K562 (cell line): Measurements from ENCODE around the gene PCBP4. TPM values are rescaled to one million over a fixed set of nuclear protein-coding genes. Genes with fewer than 3 reads are reported as not detected.
A peak's percentile ranks its signal among the peaks of the same experiment; 100 is the strongest.

Experiments used
- COPS2 ChIP-seq: fragments of 450-650 bp; conservative IDR thresholded peaks from 2 replicates; pipeline ENCODE4 v1.6.1; 2016; ENCODE audit warnings: mild to moderate bottlenecking, moderate library complexity
- DDX20 ChIP-seq: fragments of 450-650 bp; IDR thresholded peaks from 2 replicates; pipeline ENCODE4 v1.6.1; 2016; ENCODE audit warnings: missing genetic modification characterization, low read depth, mild to moderate bottlenecking, missing compliant biosample characterization, moderate library complexity
- EHMT2 ChIP-seq: fragments of 450-650 bp; IDR thresholded peaks from 2 replicates; pipeline ENCODE4 v1.6.1; 2018; ENCODE audit warnings: antibody characterized with exemption
- GATAD2A ChIP-seq: fragments of 450-650 bp; IDR thresholded peaks from 2 replicates; pipeline ENCODE4 v1.6.1; 2017
- HCFC1 ChIP-seq: IDR thresholded peaks from 2 replicates; pipeline ENCODE4 v1.6.1; 2012; ENCODE audit warnings: low read depth, low read length, improper control_type of control experiment
- KDM1A ChIP-seq, 2 experiments: fragments of 450-650 bp; IDR thresholded peaks; 2 replicates each; pipeline ENCODE4 v1.6.1; 2016; ENCODE audit warnings: mild to moderate bottlenecking in 2 of 2
- NCOA2 ChIP-seq, 2 experiments: fragments of 450-650 bp; IDR thresholded peaks; 2 replicates each; pipeline ENCODE4 v1.6.1; 2018; ENCODE audit warnings: mild to moderate bottlenecking in 2 of 2, moderate library complexity in 1 of 2; ENCODE audit not compliant: partially characterized antibody in 2 of 2
- PYGO2 ChIP-seq: fragments of 450-650 bp; IDR thresholded peaks from 2 replicates; pipeline ENCODE4 v1.6.1; 2016; ENCODE audit warnings: mild to moderate bottlenecking, missing genetic modification characterization, moderate library complexity, missing compliant biosample characterization
- RHOXF2B ChIP-seq: fragments of 250-450 bp; sonication (Bioruptor Pico); conservative IDR thresholded peaks from 2 replicates; pipeline ENCODE4 v1.5.1; 2021
- SFPQ ChIP-seq: fragments of 200-400 bp; formaldehyde crosslinking; IDR thresholded peaks from 2 replicates; pipeline ENCODE4 v1.6.1; 2017; ENCODE audit warnings: mild to moderate bottlenecking, low read depth, low read length, moderate library complexity
- TFE3 ChIP-seq: fragments of 450-650 bp; formaldehyde crosslinking; IDR thresholded peaks from 2 replicates; pipeline ENCODE4 v1.4.0; 2020; ENCODE audit warnings: mild to moderate bottlenecking, mixed read lengths
- ZNF212 ChIP-seq: fragments of 450-650 bp; formaldehyde crosslinking; IDR thresholded peaks from 2 replicates; pipeline ENCODE4 v1.4.0; 2020; ENCODE audit warnings: mild to moderate bottlenecking
- ZNF407 ChIP-seq: fragments of 450-650 bp; IDR thresholded peaks from 2 replicates; pipeline ENCODE4 v1.6.1; 2016; ENCODE audit warnings: low read depth
- ZNF445 ChIP-seq: fragments of 250-450 bp; sonication (Bioruptor Pico); IDR thresholded peaks from 2 replicates; pipeline ENCODE4 v1.4.0; 2020; ENCODE audit warnings: low read depth, mild to moderate bottlenecking, moderate library complexity
- polyA plus RNA-seq, 8 experiments: library from polyadenylated mRNA; depleted of rRNA in 4 of 8; stranded (reverse) in 5 of 8; unstranded in 3 of 8; fragments of >200 nt; fragmentation: Nextera tagmentation in 2 of 8; fragmentation: Illumina TruSeq in 1 of 8; extraction: Ambion mirVana in 2 of 8; extraction: Trizol in 1 of 8; gene quantifications; 2 replicates each; pipeline versions ENCODE4 v1.2.1 to v1.2.3, GENCODE V29; 2011 to 2014; ENCODE audit warnings: inconsistent platforms in 1 of 8, missing spikeins in 1 of 8
- total RNA-seq, 7 experiments: library from RNA; depleted of rRNA in 6 of 7; stranded (reverse); fragments of >200 nt in 6 of 7; fragmentation: Illumina TruSeq in 2 of 7; extraction: Trizol in 2 of 7; gene quantifications; 2 replicates each; pipeline versions ENCODE4 v1.2.1 to v1.2.3, GENCODE V29; 2011 to 2021; ENCODE audit warnings: low replicate concordance in 1 of 7
- TF ChIP-seq, protein P1 (sequence below): sonication (generic); formaldehyde crosslinking; IDR thresholded peaks from 2 replicates; pipeline ENCODE4 v1.8.1; 2023; ENCODE audit warnings: mild to moderate bottlenecking, missing genetic modification reagents

Gene PCBP4
- total and polyA plus RNA-seq, 9 of the 15 experiments (the other 6 are each of a cell fraction or from before 2014, with no cell fraction given), result 0.06 to 5.8 (median 2.6) TPM

DNA sequence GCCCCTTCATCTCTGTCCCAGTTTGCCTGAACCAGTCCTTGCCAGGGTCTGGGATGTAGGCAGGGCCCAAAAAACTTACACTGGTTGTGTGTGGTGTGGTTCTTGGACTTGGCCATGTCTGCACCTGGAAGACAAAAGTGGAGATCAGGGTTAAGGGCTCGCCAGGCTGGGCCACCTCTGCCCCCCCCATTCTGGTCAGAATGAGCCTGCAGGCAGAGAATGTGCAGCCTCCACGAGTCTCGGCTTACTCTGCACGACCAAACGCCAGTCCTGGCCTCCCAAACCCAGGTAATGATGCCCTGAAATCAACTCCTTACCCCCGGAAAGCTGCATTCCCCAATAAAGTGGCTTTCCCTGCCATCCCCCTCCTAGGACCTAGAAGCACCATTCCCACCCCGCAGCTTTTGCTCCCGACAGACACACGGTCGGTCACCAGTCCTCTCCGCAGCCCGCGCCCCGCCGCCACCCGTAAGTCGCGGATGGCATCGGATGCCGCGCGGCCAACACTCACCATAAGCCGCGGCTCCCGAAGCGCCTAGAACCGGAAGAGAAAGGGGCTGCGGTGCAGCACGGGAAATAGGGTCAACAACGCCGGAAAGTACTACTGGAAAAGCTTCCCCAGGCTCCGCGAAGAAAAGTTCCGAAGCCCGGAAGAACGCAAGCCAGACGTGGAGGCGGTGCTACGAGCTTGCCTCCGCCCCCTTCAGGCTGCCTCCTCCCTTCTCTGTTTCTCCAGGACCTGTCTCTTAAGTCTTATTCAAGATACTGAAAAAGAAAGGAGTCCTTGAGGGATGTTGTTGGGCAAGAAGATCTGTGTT is 28.3 kb upstream of the PCBP4 start, which contains the start of gene RPL29 (continued):
- TF ChIP-seq, protein P1, sequence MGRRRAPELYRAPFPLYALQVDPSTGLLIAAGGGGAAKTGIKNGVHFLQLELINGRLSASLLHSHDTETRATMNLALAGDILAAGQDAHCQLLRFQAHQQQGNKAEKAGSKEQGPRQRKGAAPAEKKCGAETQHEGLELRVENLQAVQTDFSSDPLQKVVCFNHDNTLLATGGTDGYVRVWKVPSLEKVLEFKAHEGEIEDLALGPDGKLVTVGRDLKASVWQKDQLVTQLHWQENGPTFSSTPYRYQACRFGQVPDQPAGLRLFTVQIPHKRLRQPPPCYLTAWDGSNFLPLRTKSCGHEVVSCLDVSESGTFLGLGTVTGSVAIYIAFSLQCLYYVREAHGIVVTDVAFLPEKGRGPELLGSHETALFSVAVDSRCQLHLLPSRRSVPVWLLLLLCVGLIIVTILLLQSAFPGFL (CRISPR knock-in tag), result no peak
- TF ChIP-seq HCFC1 (peak; percentile 87), KDM1A (IDR thresholded peaks at IDR 0.05) (no peak), ZNF407 (no peak), ZNF445 (CRISPR knock-in tag) (no peak), COPS2 (no peak), RHOXF2B (CRISPR knock-in tag) (no peak), DDX20 (no peak), ZNF212 (CRISPR knock-in tag) (no peak), TFE3 (CRISPR knock-in tag) (no peak), NCOA2 (IDR thresholded peaks at IDR 0.05; ENCODE audit: partially characterized antibody in 2 of 2) (no peak), PYGO2 (tag) (no peak), GATAD2A (0 out of 2 replicates have a peak, but pooled peaks have one; percentile 50), SFPQ (no peak), EHMT2 (no peak)
